Liver (tissue), 3 donors: ENCODE results near the gene MLXIP.

Experiments
- ATF3 ChIP-seq: IDR thresholded peaks from 2 replicates; pipeline ENCODE4 v1.6.1; 2016; ENCODE audit warnings: antibody characterized with exemption
- CTCF ChIP-seq: fragments of 150-350 bp; IDR thresholded peaks from 2 replicates; pipeline ENCODE4 v1.5.1; 2017; ENCODE audit warnings: improper control_type of control experiment, low read depth, low read length; ENCODE audit not compliant: missing input control
- JUND ChIP-seq, 2 donors: IDR thresholded peaks; 2 replicates each; pipeline ENCODE4 v1.6.1; 2016; ENCODE audit warnings: antibody characterized with exemption in 2 of 2
- RXRA ChIP-seq, 2 donors: IDR thresholded peaks; 2 replicates each; pipeline ENCODE4 v1.6.1; 2017 to 2018; ENCODE audit warnings: antibody characterized with exemption in 2 of 2, mild to moderate bottlenecking in 1 of 2
- YY1 ChIP-seq: IDR thresholded peaks from 2 replicates; pipeline ENCODE4 v1.6.1; 2016; ENCODE audit warnings: antibody characterized with exemption, mild to moderate bottlenecking
- donor health status: healthy.
- donor health status: healthy.

DNA sequence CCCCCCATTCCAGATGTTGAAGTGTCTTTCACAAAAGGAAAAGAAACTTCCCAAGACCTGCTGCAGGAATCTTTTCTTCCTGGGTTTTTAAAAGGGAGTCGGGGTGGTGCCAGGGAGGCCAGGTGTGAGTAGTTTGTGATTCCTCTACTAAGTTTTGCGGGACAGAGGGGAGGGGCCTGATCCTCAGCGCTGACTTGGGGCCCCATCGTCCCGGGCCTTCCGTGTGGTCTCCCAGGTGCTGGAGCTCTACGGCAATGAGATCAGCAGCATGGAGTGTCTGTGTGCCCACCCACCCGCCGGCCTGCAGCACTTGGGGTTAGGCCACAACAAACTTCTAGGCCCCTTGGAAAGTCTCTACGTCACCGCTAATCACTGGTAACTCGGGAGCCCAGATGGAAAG is 108.9 kb downstream of the MLXIP start:
- TF ChIP-seq CTCF, result no peak
- no peak for TF ChIP-seq YY1
- no peak for TF ChIP-seq JUND (IDR thresholded peaks at IDR 0.05)
- no peak for TF ChIP-seq RXRA (IDR thresholded peaks at IDR 0.05)
- no peak for TF ChIP-seq ATF3
